Stimulated activated naive B cell treated with anti-CD40 and anti-IgM and Interleukin-4, amounts not matched to agents 10 μg/mL and 1 μg/mL and 100 μg/mL, for 72 hours (primary cell): Measurements from ENCODE around the gene USP30.
"Not testable (repeated sequence)": the region's sequence is repeated elsewhere in the genome, so short reads cannot be mapped to it uniquely, and the experiment has no call there.

Source experiments
- ATAC-seq, 2 donors: fragments of 150-1000 bp; cut with Tn5 transposase; replicated peaks; 2 replicates each; pipeline ENCODE4 v1.10.0; 2021; ENCODE audit warnings: moderate library complexity in 1 of 2
- DNase-seq: peaks from one replicate; pipeline ENCODE4 v3.0.0; 2021
- H3K27ac Mint-ChIP-seq: one replicate; pipeline ENCODE4 v1.8.0; 2022; ENCODE audit warnings: mild to moderate bottlenecking, mixed read lengths
- H3K27me3 Mint-ChIP-seq, 2 donors: one replicate each; pipeline ENCODE4 v1.8.0; 2022; ENCODE audit warnings: mixed read lengths in 2 of 2
- H3K36me3 Mint-ChIP-seq, 2 donors: one replicate each; pipeline ENCODE4 v1.8.0; 2022; ENCODE audit warnings: mixed read lengths in 2 of 2, mild to moderate bottlenecking in 1 of 2
- H3K4me1 Mint-ChIP-seq, 2 donors: one replicate each; pipeline ENCODE4 v1.8.0; 2022; ENCODE audit warnings: mixed read lengths in 2 of 2, mild to moderate bottlenecking in 1 of 2
- H3K4me3 Mint-ChIP-seq, 2 donors: one replicate each; pipeline ENCODE4 v1.8.0; 2022; ENCODE audit warnings: mild to moderate bottlenecking in 2 of 2, mixed read lengths in 2 of 2, moderate library complexity in 1 of 2
- H3K9me3 Mint-ChIP-seq, 2 donors: one replicate each; pipeline ENCODE4 v1.8.0; 2022; ENCODE audit warnings: mixed read lengths in 2 of 2, mild to moderate bottlenecking in 1 of 2

The USP30 gene

DNA sequence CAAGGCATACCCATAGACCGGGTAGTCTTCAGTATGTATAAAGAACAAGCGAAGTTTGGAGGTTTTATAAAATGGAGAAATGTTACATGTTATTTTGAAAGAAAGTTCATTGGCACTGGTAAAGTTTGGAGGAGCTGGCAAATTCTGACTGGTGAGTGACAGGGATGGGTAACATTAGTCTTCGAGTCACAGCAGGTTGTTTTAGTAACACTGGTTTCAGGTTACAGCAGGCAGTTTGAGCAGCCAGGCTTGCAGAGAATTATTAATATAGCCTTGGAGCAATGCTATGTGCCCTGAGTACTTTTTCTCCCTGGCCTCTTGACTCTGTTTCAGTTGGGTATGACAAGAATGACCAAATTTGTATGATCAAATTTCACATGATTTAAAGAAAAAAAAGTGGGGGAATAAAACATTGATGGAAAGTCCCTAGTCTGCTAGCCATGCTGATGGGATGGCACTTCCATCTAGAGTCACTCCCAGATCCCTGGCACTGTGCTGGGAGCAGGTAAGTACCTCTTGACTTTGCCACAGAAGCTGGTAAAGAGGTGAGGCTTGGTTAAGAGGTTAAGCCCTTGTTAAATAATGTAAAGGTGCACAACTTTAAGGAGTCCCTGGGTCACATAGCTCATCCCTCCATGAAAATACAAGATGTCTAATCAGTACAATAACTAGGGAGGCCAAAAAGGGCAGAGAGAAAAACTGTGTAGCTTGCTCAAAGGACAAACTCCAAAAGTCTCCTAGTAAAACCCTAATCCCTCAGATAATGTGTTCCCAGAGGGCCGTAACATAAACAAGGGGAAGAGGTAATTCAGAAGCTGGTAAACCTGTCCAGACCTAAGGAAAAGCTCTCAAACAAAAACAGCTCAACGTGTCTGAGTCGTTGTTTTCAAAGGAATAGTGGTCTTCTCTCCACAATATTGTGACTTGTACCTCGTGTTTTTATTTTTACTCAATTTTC, 18.9 kb upstream of the USP30 start:
- DNase-seq (no peak), ATAC-seq (no peak)
- Mint-ChIP-seq H3K4me3 (no peak overlapping the region), H3K27ac (no peak overlapping the region), H3K36me3 (peaks cover 2 to 8% of the 10 kb centered on the region in 2 donors), H3K9me3 (peaks cover 12 to 14% of the 10 kb centered on the region in 2 donors), H3K27me3 (peaks cover 28 to 52% of the 10 kb centered on the region in 2 donors), H3K4me1 (no peaks in the 10 kb centered on the region)

DNA sequence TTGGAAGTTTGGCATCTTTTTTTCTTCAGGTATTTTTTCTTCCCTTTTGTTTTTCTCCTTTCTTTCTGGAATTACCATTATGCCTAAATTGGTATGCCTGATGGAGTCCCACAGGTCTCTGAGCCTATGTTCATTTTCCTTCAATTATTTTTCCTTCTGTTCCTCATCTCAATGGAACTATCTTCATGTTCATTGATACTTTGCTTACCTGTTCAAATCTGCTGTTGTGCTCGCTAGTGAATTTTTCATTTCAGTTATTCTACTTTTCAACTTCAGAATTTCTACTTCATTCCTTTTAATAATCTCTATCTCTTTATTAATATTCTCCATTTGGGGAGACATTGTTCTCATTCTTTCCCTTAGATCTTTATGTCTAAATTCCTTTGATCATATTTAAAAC, 15.4 kb upstream of the USP30 start:
- H3K27ac Mint-ChIP-seq: no peak overlapping the region
- ATAC-seq (no peak), DNase-seq (no peak)
- peaks cover 14% of the 10 kb centered on the region in 2 donors for H3K9me3 Mint-ChIP-seq
- H3K27me3 Mint-ChIP-seq: peaks cover 8 to 30% of the 10 kb centered on the region in 2 donors
- H3K36me3 Mint-ChIP-seq: peaks cover 2 to 8% of the 10 kb centered on the region in 2 donors
- no peaks in the 10 kb centered on the region for H3K4me1 Mint-ChIP-seq
- no peak overlapping the region for H3K4me3 Mint-ChIP-seq

DNA sequence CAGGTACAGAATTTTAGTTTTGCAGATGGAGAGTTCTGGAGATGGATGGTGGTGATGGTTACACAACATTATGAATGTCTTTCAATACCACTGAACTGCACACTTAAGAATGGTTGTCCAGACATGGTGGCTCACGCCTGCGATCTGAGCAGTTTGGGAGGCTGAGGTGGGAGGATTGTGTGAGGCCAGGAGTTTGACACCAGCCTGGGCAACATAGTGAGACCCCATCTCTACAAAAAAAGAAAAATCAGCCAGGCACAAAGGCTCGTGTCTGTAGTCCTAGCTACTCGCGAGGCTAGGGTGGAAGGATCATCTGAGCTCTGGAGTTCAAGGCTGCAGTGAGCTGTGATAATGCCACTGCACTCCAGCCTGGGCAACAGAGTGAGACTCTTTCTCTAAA, 8.1 kb upstream of the USP30 start:
- Mint-ChIP-seq H3K9me3 (no peaks in the 10 kb centered on the region), H3K27ac (no peak overlapping the region), H3K27me3 (peaks cover 14 to 16% of the 10 kb centered on the region in 2 donors), H3K4me1 (no peaks in the 10 kb centered on the region), H3K4me3 (no peak overlapping the region), H3K36me3 (no peaks in the 10 kb centered on the region)
- DNase-seq (no peak), ATAC-seq (no peak)

DNA sequence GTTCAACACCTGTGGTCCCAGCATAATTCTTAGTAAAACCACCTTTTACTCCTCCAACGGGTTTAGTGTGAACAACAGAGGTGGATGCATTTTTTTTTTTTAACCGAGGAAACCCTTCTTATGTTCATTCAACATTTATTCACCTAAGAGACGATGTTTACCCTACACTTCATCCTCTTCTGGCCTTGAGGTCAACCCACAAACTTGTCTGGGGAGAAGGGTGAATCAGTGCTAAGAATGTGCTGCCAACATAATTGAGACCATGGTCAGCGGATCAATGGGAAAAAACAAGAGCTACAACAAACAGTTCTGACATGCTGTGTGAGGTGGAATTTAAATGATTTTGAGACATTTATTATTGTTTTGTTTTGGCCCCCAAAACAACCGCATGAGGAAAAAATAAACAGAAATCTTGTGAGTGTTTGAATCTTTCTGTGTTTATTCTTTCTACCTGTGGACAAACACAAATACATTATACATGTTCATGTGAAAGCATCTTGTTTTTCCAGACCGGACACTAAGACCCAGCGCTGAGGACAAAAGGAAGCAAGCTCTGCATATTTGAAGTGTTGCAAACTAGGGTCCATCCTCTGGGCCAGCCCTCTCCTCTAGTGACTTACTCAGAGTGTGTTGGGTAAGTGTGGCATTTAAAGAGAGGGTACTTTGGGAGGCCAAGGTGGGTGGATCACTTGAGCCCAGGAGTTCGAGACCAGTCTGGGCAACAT, 5.1 kb upstream of the USP30 start:
- peaks cover 0 to 2% of the 10 kb centered on the region in 2 donors for H3K4me1 Mint-ChIP-seq
- no peaks in the 10 kb centered on the region for H3K36me3 Mint-ChIP-seq
- no peak for DNase-seq
- H3K27me3 Mint-ChIP-seq: peaks cover 6 to 10% of the 10 kb centered on the region in 2 donors
- H3K27ac Mint-ChIP-seq: no peak overlapping the region
- H3K9me3 Mint-ChIP-seq: no peaks in the 10 kb centered on the region
- H3K4me3 Mint-ChIP-seq: no peak overlapping the region
- no peak for ATAC-seq

DNA sequence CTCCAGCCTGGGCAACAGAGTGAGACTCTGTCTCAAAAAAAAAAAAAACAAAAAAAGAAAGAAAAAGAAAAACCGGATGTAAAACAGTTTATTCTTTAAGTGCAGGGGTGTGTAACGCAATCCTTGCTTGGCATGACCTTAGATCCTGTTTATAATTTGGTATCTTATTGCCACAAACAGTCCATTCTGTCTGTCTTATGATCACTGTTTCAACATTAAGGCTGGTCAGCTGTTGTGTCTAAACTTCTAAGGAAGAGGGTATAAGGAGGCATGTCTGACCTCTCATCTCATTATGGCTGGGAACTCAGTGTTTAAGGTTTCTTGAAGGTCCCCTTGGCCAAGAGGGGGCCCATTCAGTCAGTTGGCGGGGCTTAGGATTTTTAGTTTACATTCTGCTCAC, 3.7 kb upstream of the USP30 start:
- H3K9me3 Mint-ChIP-seq, H3K27ac Mint-ChIP-seq, DNase-seq, H3K27me3 Mint-ChIP-seq, H3K4me1 Mint-ChIP-seq, ATAC-seq, H3K36me3 Mint-ChIP-seq, H3K4me3 Mint-ChIP-seq: not testable (repeated sequence)

DNA sequence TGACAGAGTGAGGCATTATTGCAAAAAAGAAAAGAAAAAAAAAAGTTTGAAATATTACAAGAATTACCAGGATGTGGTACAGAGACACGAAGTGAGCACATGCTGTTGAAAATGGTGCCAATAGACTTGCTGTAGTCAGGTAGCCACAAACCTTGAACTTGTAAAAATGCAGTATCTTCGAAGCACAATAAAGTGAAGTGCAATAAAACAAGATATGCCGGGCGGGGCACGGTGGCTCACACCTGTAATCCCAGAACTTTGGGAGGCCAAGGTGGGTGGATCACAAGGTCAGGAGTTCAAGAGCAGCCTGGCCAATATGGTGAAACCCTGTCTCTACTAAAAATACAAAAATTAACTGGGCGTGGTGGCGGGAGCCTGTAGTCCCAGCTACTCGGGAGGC, 2.6 kb upstream of the USP30 start:
- not testable (repeated sequence) for H3K4me3 Mint-ChIP-seq, H3K9me3 Mint-ChIP-seq, ATAC-seq, H3K36me3 Mint-ChIP-seq, H3K27me3 Mint-ChIP-seq, DNase-seq
- peak overlapping the region; percentile 20 for H3K27ac Mint-ChIP-seq
- peaks cover 9 to 14% of the 10 kb centered on the region in 2 donors for H3K4me1 Mint-ChIP-seq

DNA sequence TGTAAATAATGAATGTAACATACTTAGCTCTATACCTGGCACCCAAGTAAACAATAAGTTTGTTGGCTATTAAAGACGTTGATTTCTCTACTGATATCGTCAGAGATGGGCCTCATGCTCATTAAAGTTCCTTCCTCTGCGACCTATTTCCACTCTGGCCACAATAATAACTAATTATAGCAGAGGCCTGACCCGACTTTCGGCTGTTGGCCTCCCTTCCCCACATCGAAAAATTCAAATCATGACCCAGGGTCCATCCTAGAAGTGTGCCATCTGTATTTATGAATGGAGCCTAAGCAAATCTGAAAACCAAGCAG, 321 bp upstream of the USP30 start:
- Mint-ChIP-seq H3K27ac (peak overlapping the region; percentile 96), H3K36me3 (no peaks in the 10 kb centered on the region), H3K4me3 (peak overlapping the region; percentile 93 to 98), H3K4me1 (peaks cover 9 to 14% of the 10 kb centered on the region in 2 donors), H3K27me3 (no peaks in the 10 kb centered on the region), H3K9me3 (no peaks in the 10 kb centered on the region)
- ATAC-seq (no peak), DNase-seq (no peak)

DNA sequence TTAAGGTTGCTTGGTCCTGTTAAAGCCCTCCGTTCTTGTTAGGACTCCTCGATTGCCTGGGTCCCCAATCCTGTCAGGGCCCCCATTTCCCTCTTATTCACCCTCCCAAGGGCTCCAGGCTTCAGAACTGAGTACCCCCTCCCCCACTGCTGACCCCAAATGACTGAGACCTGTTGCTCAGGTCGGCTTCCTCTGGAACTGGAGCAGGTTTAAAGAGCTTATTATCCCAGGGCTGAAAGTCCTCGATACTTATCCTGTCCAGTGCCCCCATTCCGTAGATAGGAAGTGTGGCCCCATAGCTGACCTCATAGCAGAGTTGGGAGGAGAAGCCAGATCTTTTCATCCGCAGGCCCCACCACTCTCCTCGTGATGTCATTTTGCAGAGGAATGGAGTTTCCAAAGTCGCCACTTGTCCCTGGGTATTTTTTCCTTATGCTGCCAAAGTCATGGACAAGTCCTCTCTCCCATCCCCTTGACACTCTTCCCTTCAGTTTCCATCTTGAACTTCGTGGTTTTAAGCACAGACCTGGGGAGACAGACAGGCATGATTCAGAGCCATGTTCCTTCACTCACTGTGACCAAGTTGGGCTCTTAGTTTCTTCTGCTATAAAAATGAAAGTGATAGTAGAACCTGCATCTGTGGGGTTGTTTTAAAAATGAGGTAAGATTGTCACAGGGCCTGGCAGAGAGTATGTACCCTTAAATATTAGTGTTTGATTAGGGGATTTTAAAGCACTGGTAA, 1.2 kb downstream of the USP30 start:
- H3K9me3 Mint-ChIP-seq: no peaks in the 10 kb centered on the region
- DNase-seq (peak; percentile 4), ATAC-seq (peak; percentile 55 to 64)

DNA sequence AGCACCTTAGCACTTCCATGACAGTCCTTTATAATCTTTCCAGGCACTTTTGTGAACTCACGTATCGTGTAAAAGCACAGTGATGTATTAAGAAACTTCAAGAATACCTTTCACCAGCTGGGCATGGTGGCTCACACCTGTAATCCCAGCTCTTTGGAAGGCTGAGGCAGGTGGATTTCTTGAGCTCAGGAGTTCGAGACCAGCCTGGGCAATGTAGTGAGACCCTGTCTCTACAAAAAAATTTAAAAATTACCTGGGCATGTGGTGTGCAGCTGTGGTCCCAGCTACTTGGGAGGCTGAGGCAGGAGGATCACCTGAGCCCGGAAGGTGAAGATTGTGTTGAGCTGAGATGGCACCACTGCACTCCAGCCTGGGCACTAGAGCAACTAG, 1.7 kb downstream of the USP30 start:
- not testable (repeated sequence) for H3K9me3 Mint-ChIP-seq, H3K27me3 Mint-ChIP-seq, ATAC-seq, DNase-seq, H3K36me3 Mint-ChIP-seq
- Mint-ChIP-seq H3K4me1 (peaks cover 9 to 14% of the 10 kb centered on the region in 2 donors), H3K27ac (peak overlapping the region; percentile 96), H3K4me3 (peak overlapping the region; percentile 93 to 98)

More for the DNA sequence above, 1.2 kb downstream of the USP30 start:
- H3K27ac Mint-ChIP-seq: peak overlapping the region; percentile 96
- peaks cover 9 to 14% of the 10 kb centered on the region in 2 donors for H3K4me1 Mint-ChIP-seq
- H3K27me3 Mint-ChIP-seq: no peaks in the 10 kb centered on the region
- peak overlapping the region; percentile 93 to 98 for H3K4me3 Mint-ChIP-seq
- H3K36me3 Mint-ChIP-seq: peaks cover 4% of the 10 kb centered on the region in 2 donors

DNA sequence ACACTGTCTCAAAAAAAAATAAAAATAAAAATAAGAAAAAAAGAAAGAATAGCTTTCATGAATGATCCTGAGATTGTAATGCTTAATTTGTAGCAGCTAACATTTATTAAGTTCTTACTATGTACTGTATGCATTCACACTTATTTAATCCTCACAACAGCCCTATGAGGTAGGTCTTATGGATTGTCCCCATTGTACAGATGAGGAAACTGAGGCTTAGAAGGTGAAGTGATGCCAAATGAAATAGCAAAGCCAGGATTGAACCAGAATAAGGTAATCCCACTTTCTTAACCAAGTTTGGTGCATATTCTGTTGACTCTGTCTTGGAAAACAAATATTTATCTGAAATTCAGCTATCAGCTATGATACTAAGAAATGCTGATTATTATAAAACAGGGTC, 2.1 kb downstream of the USP30 start:
- Mint-ChIP-seq H3K4me3 (no peak overlapping the region), H3K4me1 (peaks cover 9 to 14% of the 10 kb centered on the region in 2 donors), H3K9me3 (no peaks in the 10 kb centered on the region), H3K36me3 (peaks cover 4% of the 10 kb centered on the region in 2 donors), H3K27ac (no peak overlapping the region), H3K27me3 (no peaks in the 10 kb centered on the region)
- ATAC-seq: no peak
- no peak for DNase-seq

DNA sequence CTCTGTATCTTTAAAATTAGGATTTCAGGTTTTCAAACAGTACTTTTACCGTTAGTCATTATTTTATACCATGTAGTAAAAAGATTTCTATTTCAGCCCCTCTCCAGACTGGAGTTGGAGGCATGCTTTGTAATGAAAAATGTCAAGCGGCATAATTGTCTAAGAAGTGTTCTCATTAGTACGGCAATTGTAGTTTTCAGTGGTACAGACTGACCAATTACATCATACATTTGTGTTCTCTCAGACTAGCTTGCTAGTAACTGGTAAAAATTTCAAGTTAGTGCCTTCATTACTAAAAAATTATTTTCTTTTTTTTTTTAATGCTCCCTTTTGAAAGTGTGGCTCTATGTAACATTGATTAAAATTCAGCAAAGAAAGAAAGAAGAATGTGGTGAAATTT, 4.5 kb downstream of the USP30 start:
- Mint-ChIP-seq H3K9me3 (no peaks in the 10 kb centered on the region), H3K27me3 (no peaks in the 10 kb centered on the region), H3K36me3 (peaks cover 4% of the 10 kb centered on the region in 2 donors), H3K4me3 (no peak overlapping the region), H3K27ac (no peak overlapping the region), H3K4me1 (peaks cover 9 to 14% of the 10 kb centered on the region in 2 donors)
- no peak for ATAC-seq
- DNase-seq: no peak

DNA sequence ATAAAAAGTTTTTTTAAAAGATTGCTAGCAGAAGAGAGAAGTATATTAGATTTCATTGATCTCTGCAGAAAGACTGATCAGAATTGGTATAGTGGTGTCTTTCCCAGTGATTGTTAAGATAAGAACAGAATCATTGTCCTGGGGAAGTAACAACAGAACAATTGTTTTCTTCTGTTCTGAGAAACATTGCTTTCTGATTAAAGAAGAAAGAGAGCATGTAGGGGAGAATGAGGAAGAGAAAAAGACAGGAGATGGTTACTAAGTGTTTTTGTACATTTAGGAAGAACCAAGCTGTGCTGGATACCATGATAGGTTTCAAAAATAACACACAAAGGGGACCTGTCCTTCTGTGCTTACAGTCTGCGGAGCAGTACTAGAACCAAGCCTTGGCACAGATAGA, 5.0 kb downstream of the USP30 start:
- H3K9me3 Mint-ChIP-seq: no peaks in the 10 kb centered on the region
- H3K36me3 Mint-ChIP-seq: peaks cover 4% of the 10 kb centered on the region in 2 donors
- H3K27ac Mint-ChIP-seq: peak overlapping the region; percentile 72
- no peak overlapping the region for H3K4me3 Mint-ChIP-seq
- H3K4me1 Mint-ChIP-seq: peaks cover 7 to 14% of the 10 kb centered on the region in 2 donors
- ATAC-seq (no peak), DNase-seq (no peak)
- no peaks in the 10 kb centered on the region for H3K27me3 Mint-ChIP-seq

DNA sequence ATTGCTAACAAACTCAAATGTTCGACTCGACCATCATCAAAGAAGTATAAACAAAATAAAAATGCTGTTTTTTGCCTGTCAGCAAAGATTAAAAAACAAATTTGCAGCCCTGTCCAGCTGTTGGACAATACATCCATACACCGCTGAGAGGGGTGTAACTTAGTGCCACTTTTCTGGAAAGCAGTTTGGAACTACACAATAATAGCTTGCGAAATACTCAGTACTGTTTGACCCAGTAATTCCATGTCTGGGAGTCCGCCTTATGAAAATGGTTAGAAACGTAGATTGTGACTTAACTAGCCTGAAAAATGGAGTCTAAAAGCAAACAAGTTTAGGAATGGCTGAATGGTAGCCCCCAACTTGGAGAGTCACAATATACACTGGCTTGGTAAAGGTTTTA, 6.4 kb downstream of the USP30 start:
- Mint-ChIP-seq H3K27me3 (no peaks in the 10 kb centered on the region), H3K36me3 (peaks cover 6 to 9% of the 10 kb centered on the region in 2 donors), H3K4me3 (no peak overlapping the region), H3K9me3 (no peaks in the 10 kb centered on the region), H3K27ac (no peak overlapping the region), H3K4me1 (peaks cover 3 to 5% of the 10 kb centered on the region in 2 donors)
- ATAC-seq: no peak
- DNase-seq: no peak

DNA sequence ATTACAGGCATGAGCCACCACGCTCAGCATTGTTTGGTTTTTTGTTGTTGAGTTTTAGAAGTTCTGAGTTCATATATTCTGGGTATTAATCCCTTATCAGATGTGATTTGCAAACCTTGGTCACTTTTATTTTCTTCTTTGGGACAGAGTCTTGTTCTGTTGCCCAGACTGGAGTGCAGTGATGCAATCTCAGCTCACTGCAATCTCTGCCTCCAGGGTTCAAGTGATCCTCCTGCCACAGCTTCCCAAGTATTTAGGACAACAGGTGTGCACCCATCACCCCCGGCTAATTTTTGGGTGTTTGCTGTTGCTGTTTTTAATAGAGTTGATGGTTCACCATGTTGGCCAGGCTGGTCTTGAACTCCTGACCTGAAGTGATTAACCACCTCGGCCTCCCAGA, 11.8 kb downstream of the USP30 start:
- Mint-ChIP-seq H3K27me3 (no peaks in the 10 kb centered on the region), H3K9me3 (no peaks in the 10 kb centered on the region), H3K4me3 (no peak overlapping the region), H3K27ac (no peak overlapping the region), H3K36me3 (peaks cover 14 to 30% of the 10 kb centered on the region in 2 donors), H3K4me1 (peaks cover 0 to 2% of the 10 kb centered on the region in 2 donors)
- ATAC-seq (no peak), DNase-seq (no peak)
